H1 (cell line): ENCODE data around the gene SPTBN1. TPM values are rescaled to one million over a fixed set of nuclear protein-coding genes. Genes with fewer than 3 reads are reported as not detected.

Source experiments
- CTCF ChIA-PET: fragments of 300-600 bp; sonication (Branson Sonifier 250); formaldehyde crosslinking; loops from one replicate; lab custom pipeline; 2021; ENCODE audit not compliant: partially characterized antibody; lab: Charles Lee
- POLR2A ChIA-PET: fragments of 300-600 bp; sonication (Branson Sonifier 250); formaldehyde crosslinking; loops from one replicate; lab custom pipeline; 2021; ENCODE audit warnings: inconsistent platforms; ENCODE audit not compliant: partially characterized antibody; lab: Charles Lee
- DNase-seq, 2 experiments: peaks; one replicate each; pipeline versions ENCODE4 v3.0.0 to v3.0.0-alpha.2; 2010 to 2022; ENCODE audit warnings: low spot score in 2 of 2, low read depth in 1 of 2, mixed read lengths in 1 of 2
- FAIRE-seq: peaks from 2 replicates; lab custom pipeline; 2011; peaks lifted over from hg19 to GRCh38; lab: Jason Lieb, UNC
- H2AFZ ChIP-seq: 2 replicates; pipeline ENCODE4 v1.8.1; 2012; ENCODE audit warnings: low read length, inconsistent platforms
- H2AK5ac ChIP-seq: 2 replicates; pipeline ENCODE4 v1.6.1; 2013; ENCODE audit warnings: low read depth, low read length
- H2BK120ac ChIP-seq: replicated peaks from 2 replicates; pipeline ENCODE3; 2013; ENCODE audit warnings: low read depth, low read length, inconsistent platforms
- H2BK12ac ChIP-seq: 2 replicates; pipeline ENCODE4 v1.6.1; 2013; ENCODE audit warnings: low read depth, low read length
- H2BK15ac ChIP-seq: 2 replicates; pipeline ENCODE4 v1.6.1; 2013; ENCODE audit warnings: low read length
- H2BK20ac ChIP-seq: 2 replicates; pipeline ENCODE4 v1.6.1; 2013; ENCODE audit warnings: low read length
- H2BK5ac ChIP-seq: 2 replicates; pipeline ENCODE4 v1.6.1; 2013; ENCODE audit warnings: low read depth, low read length
- H3K14ac ChIP-seq: 2 replicates; pipeline ENCODE4 v1.6.1; 2013; ENCODE audit warnings: inconsistent platforms; ENCODE audit not compliant: insufficient read length
- H3K18ac ChIP-seq: 2 replicates; pipeline ENCODE4 v1.6.1; 2013; ENCODE audit warnings: low read length; ENCODE audit errors: extremely low read depth
- H3K23ac ChIP-seq: 2 replicates; pipeline ENCODE4 v1.6.1; 2013; ENCODE audit warnings: inconsistent platforms; ENCODE audit not compliant: insufficient read length
- H3K23me2 ChIP-seq: 2 replicates; pipeline ENCODE4 v1.6.1; 2013; ENCODE audit warnings: low read depth, low read length
- H3K27ac ChIP-seq: 2 replicates; pipeline ENCODE4 v1.6.1; 2011; ENCODE audit warnings: low read depth, low read length, inconsistent platforms
- H3K27me3 ChIP-seq, 4 experiments: replicated peaks in 1 of 4; 1 replicate in 1 of 4; 2 replicates in 3 of 4; pipeline versions ENCODE4 v1.6.1 to v1.8.1; 2011 to 2013; ENCODE audit warnings: low read length in 3 of 4, mild to moderate bottlenecking in 3 of 4, inconsistent platforms in 2 of 4, mixed read lengths in 2 of 4, moderate library complexity in 1 of 4; ENCODE audit not compliant: control insufficient read depth in 3 of 4, insufficient read depth in 3 of 4; ENCODE audit errors: extremely low read depth in 1 of 4
- H3K36me3 ChIP-seq, 4 experiments: 2 replicates each; pipeline versions ENCODE4 v1.6.1 to v1.8.1; 2011 to 2013; ENCODE audit warnings: mild to moderate bottlenecking in 4 of 4, low read length in 3 of 4, moderate library complexity in 2 of 4, control low read depth in 1 of 4, inconsistent platforms in 1 of 4; ENCODE audit not compliant: insufficient read depth in 4 of 4, control insufficient read depth in 2 of 4
- H3K4ac ChIP-seq: replicated peaks from 2 replicates; pipeline ENCODE3; 2013; ENCODE audit warnings: low read length, low read depth, mixed read lengths, inconsistent platforms; ENCODE audit not compliant: insufficient read length
- H3K4me1 ChIP-seq, 4 experiments: replicated peaks in 1 of 4; 1 replicate in 1 of 4; 2 replicates in 3 of 4; pipeline versions ENCODE4 v1.6.1 to v1.8.1; 2011 to 2013; ENCODE audit warnings: low read length in 3 of 4, inconsistent platforms in 2 of 4, mixed read lengths in 1 of 4; ENCODE audit not compliant: insufficient read depth in 4 of 4, control insufficient read depth in 3 of 4
- H3K4me2 ChIP-seq, 2 experiments: 2 replicates each; pipeline versions ENCODE4 v1.6.1 to v1.8.1; 2011 to 2013; ENCODE audit warnings: low read depth in 2 of 2, low read length in 2 of 2, control low read depth in 1 of 2, inconsistent platforms in 1 of 2, mild to moderate bottlenecking in 1 of 2; ENCODE audit not compliant: insufficient read depth in 1 of 2
- H3K4me3 ChIP-seq, 4 experiments: fragments of 200-600, 300-600 bp in 1 of 4; sonication (generic), shearing (Covaris generic), sonication (Bioruptor Twin) in 1 of 4; 2 replicates each; pipeline versions ENCODE4 v1.5.1 to v1.8.1; 2011 to 2016; ENCODE audit warnings: low read length in 4 of 4, low read depth in 3 of 4, control low read depth in 2 of 4, inconsistent platforms in 2 of 4, mild to moderate bottlenecking in 2 of 4, mixed read lengths in 1 of 4, moderate library complexity in 1 of 4; ENCODE audit not compliant: insufficient read depth in 2 of 4; ENCODE audit errors: extremely low read depth in 1 of 4
- H3K56ac ChIP-seq: replicated peaks from 2 replicates; pipeline ENCODE3; 2013; ENCODE audit warnings: low read depth, mild to moderate bottlenecking, mixed read lengths, low read length, inconsistent platforms; ENCODE audit not compliant: insufficient read length
- H3K79me1 ChIP-seq: 2 replicates; pipeline ENCODE4 v1.6.1; 2013; ENCODE audit warnings: low read depth, low read length, control low read depth
- H3K79me2 ChIP-seq, 2 experiments: 2 replicates each; pipeline versions ENCODE4 v1.6.1 to v1.8.1; 2012 to 2013; ENCODE audit warnings: low read length in 2 of 2, mild to moderate bottlenecking in 2 of 2, inconsistent platforms in 1 of 2; ENCODE audit not compliant: insufficient read depth in 2 of 2, control insufficient read depth in 1 of 2
- H3K9ac ChIP-seq, 4 experiments: replicated peaks in 1 of 4; 1 replicate in 1 of 4; 2 replicates in 3 of 4; pipeline versions ENCODE4 v1.6.1 to v1.8.1; 2011 to 2013; ENCODE audit warnings: low read depth in 3 of 4, low read length in 3 of 4, control low read depth in 2 of 4, mild to moderate bottlenecking in 2 of 4, moderate library complexity in 2 of 4, inconsistent platforms in 1 of 4; ENCODE audit errors: extremely low read depth in 1 of 4
- H3K9me3 ChIP-seq, 2 experiments: 2 replicates each; pipeline versions ENCODE4 v1.6.1 to v1.8.1; 2012 to 2013; ENCODE audit warnings: mild to moderate bottlenecking in 2 of 2, moderate library complexity in 2 of 2, control low read depth in 1 of 2, inconsistent platforms in 1 of 2, low read depth in 1 of 2, low read length in 1 of 2, mixed read lengths in 1 of 2; ENCODE audit not compliant: insufficient read depth in 2 of 2
- H4K20me1 ChIP-seq, 2 experiments: replicated peaks in 1 of 2; 2 replicates each; pipeline versions ENCODE3 to v1.8.1; 2011 to 2013; ENCODE audit warnings: inconsistent platforms in 2 of 2, low read length in 2 of 2, mild to moderate bottlenecking in 1 of 2; ENCODE audit not compliant: insufficient read depth in 2 of 2, control insufficient read depth in 1 of 2
- H4K5ac ChIP-seq: 2 replicates; pipeline ENCODE4 v1.6.1; 2013; ENCODE audit warnings: low read length, low read depth, mixed read lengths, inconsistent platforms; ENCODE audit not compliant: insufficient read length
- H4K8ac ChIP-seq: 2 replicates; pipeline ENCODE4 v1.8.0; 2013; ENCODE audit warnings: mild to moderate bottlenecking, moderate library complexity, low read length, inconsistent platforms; ENCODE audit not compliant: insufficient read depth; ENCODE audit errors: extremely low read depth
- H4K91ac ChIP-seq: replicated peaks from 2 replicates; pipeline ENCODE3; 2013; ENCODE audit warnings: low read length, mixed read lengths, inconsistent platforms; ENCODE audit not compliant: insufficient read length
- BACH1 ChIP-seq: IDR thresholded peaks from 2 replicates; pipeline ENCODE4 v1.6.1; 2012; ENCODE audit warnings: low read length, improper control_type of control experiment
- HDAC6 ChIP-seq: IDR thresholded peaks from one replicate; pipeline ENCODE4 v1.7.1; 2012; ENCODE audit warnings: low read depth, mild to moderate bottlenecking, inconsistent platforms, low read length, moderate library complexity
- JUND ChIP-seq: IDR thresholded peaks from 2 replicates; pipeline ENCODE4 v1.6.1; 2011; ENCODE audit warnings: mild to moderate bottlenecking, improper control_type of control experiment, low read length
- KDM1A ChIP-seq: fragments of 200-600, 300-600 bp; sonication (generic); IDR thresholded peaks from 2 replicates; pipeline ENCODE4 v1.7.1; 2016; ENCODE audit warnings: mild to moderate bottlenecking, low read length, borderline replicate concordance
- KDM5A ChIP-seq: fragments of 200-600 bp; IDR thresholded peaks from 2 replicates; pipeline ENCODE4 v1.7.1; 2012; ENCODE audit warnings: mild to moderate bottlenecking, low read length, inconsistent platforms, mixed read lengths
- POLR2AphosphoS5 ChIP-seq: IDR thresholded peaks from 2 replicates; pipeline ENCODE4 v1.6.1; 2011; ENCODE audit warnings: low read depth, low read length
- POU5F1 ChIP-seq: IDR thresholded peaks from 2 replicates; pipeline ENCODE4 v1.6.1; 2011; ENCODE audit warnings: low read depth, mild to moderate bottlenecking, low read length, moderate library complexity
- RXRA ChIP-seq: IDR thresholded peaks from 2 replicates; pipeline ENCODE4 v1.6.1; 2011; ENCODE audit warnings: low read depth, mild to moderate bottlenecking, low read length, moderate library complexity; ENCODE audit not compliant: insufficient read depth
- SIRT6 ChIP-seq: IDR thresholded peaks from one replicate; pipeline ENCODE4 v1.7.1; 2012; ENCODE audit warnings: low read length, inconsistent platforms
- SP2 ChIP-seq: IDR thresholded peaks from 2 replicates; pipeline ENCODE4 v1.6.1; 2012; ENCODE audit warnings: mild to moderate bottlenecking, low read length, inconsistent platforms
- SRF ChIP-seq: IDR thresholded peaks from 2 replicates; pipeline ENCODE4 v1.6.1; 2011; ENCODE audit warnings: mild to moderate bottlenecking, low read depth, low read length, moderate library complexity
- SUZ12 ChIP-seq: fragments of 200-600 bp; sonication (generic); IDR thresholded peaks from 2 replicates; pipeline ENCODE4 v1.6.1; 2012; ENCODE audit warnings: mild to moderate bottlenecking, inconsistent platforms, low read length, moderate library complexity, mixed read lengths
- WGBS, 2 experiments: shearing (Covaris generic) in 1 of 2; methylation state at CpG; one replicate each; pipeline versions ENCODE4 v1.1.6 to v1.1.7; 2013 to 2015; ENCODE audit warnings: low lambda C conversion rate in 2 of 2, mixed read lengths in 2 of 2, inconsistent platforms in 1 of 2, low coverage in 1 of 2, missing lambda C conversion rate in 1 of 2; ENCODE audit not compliant: insufficient replicate concordance in 2 of 2, insufficient coverage in 1 of 2, insufficient read length in 1 of 2; ENCODE audit errors: extremely low coverage in 1 of 2, missing lambda C conversion rate in 1 of 2; 5-methylcytosine and 5-hydroxymethylcytosine counted together
- polyA plus RNA-seq, 7 experiments: library from polyadenylated mRNA; depleted of rRNA in 3 of 7; stranded (reverse) in 5 of 7; unstranded in 2 of 7; fragments of >200 nt in 5 of 7; fragments of 200-250 nt in 2 of 7; gene quantifications; 1 replicate in 5 of 7; 2 replicates in 1 of 7; 4 replicates in 1 of 7; pipeline versions ENCODE4 v1.2.1 to v1.2.3, GENCODE V29; 2011 to 2013; ENCODE audit warnings: missing spikeins in 2 of 7, mixed read lengths in 2 of 7
- total RNA-seq: library from RNA; stranded (reverse); fragmentation: NEBNext Ultra II Directional; extraction: Animal tissue kit (Norgen Biotek cat#: 25700); gene quantifications from 2 replicates; pipeline ENCODE4 v1.2.1, GENCODE V29; 2021
- TF ChIP-seq, protein P1 (sequence below): IDR thresholded peaks from 2 replicates; pipeline ENCODE4 v1.6.1; 2011; ENCODE audit warnings: low read depth, mild to moderate bottlenecking, low read length; ENCODE audit not compliant: insufficient read depth
- TF ChIP-seq, protein P2 (sequence below): IDR thresholded peaks from 2 replicates; pipeline ENCODE4 v1.6.1; 2011; ENCODE audit warnings: low read length, improper control_type of control experiment

Gene SPTBN1
- total and polyA plus RNA-seq, 2 of the 8 experiments (the other 6 are each of a cell fraction or from before 2014, with no cell fraction given), result 31.8 to 180 TPM

DNA sequence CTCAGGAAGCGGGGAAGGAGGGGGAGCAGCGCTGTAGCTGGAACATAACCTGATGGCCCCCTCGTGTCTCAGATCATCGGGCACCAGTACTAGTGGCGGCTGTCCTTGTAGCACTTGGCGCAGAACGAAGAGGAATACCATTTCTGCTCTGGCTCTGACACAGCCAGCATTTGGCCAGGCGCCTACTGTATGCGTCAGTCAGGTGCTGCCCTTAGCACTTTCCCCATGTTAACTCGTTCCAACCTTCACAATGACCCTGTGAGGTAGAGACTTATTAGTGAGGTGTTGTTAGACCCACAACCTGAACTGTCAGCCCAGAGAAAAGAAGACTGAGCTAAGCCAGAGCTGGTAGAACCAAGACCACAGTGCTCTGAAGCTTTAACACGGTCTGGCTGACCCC, 219.6 kb downstream of the SPTBN1 start:
- H3K9ac ChIP-seq, result no peak overlapping the region
- H3K79me1 ChIP-seq, result no peaks in the 10 kb centered on the region
- no peaks in the 10 kb centered on the region for H3K27me3 ChIP-seq
- no peak overlapping the region for H2BK120ac ChIP-seq
- H4K8ac ChIP-seq, result no peak overlapping the region
- no peak overlapping the region for H2AFZ ChIP-seq
- H4K20me1 ChIP-seq, result no peaks in the 10 kb centered on the region
- ChIA-PET CTCF (interaction anchor here (0.8 to 11.9 kb wide), 5 partner anchors 12 to 568 kb away, joined by 3 to 138 read pairs (median 19); no protein-coding TSS in a partner anchor), POLR2A (no interaction called here)
- no peak overlapping the region for H3K27ac ChIP-seq
- no peak overlapping the region for H2BK12ac ChIP-seq
- H3K23ac ChIP-seq, result no peak overlapping the region
- H3K4ac ChIP-seq, result no peak overlapping the region
- no peak overlapping the region for H3K18ac ChIP-seq
- peaks cover 0 to 4% (median 0%) of the 10 kb centered on the region in 4 experiments; a peak in 2 of 8 replicates for H3K36me3 ChIP-seq
- no peak for FAIRE-seq
- peaks cover 0 to 3% (median 0%) of the 10 kb centered on the region in 4 experiments; a peak in 3 of 7 replicates for H3K4me1 ChIP-seq
- no peak overlapping the region for H3K4me2 ChIP-seq
- H4K91ac ChIP-seq, result no peak overlapping the region
- no peak overlapping the region for H3K4me3 ChIP-seq
- no peaks in the 10 kb centered on the region for H3K79me2 ChIP-seq
- H2BK15ac ChIP-seq, result no peak overlapping the region
- H3K9me3 ChIP-seq, result no peaks in the 10 kb centered on the region
- 92% methylated on average over 11 of the region's 11 CpGs; no CpG with 5 or more reads in 1 of the 2 experiments for WGBS, 2 experiments
- H2BK20ac ChIP-seq, result no peak overlapping the region
- no peak overlapping the region for H2AK5ac ChIP-seq
- H3K14ac ChIP-seq, result no peak overlapping the region
- H4K5ac ChIP-seq, result no peak overlapping the region
- no peak overlapping the region for H3K56ac ChIP-seq
- DNase-seq, result peak in 1 of 2 experiments; percentile 35
- no peak overlapping the region for H2BK5ac ChIP-seq
- H3K23me2 ChIP-seq, result no peaks in the 10 kb centered on the region
- no peak for TF ChIP-seq SRF
- TF ChIP-seq SUZ12, result no peak
- TF ChIP-seq BACH1, result no peak
- no peak for TF ChIP-seq SP2
- TF ChIP-seq, protein P1, sequence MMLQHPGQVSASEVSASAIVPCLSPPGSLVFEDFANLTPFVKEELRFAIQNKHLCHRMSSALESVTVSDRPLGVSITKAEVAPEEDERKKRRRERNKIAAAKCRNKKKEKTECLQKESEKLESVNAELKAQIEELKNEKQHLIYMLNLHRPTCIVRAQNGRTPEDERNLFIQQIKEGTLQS, result no peak
- TF ChIP-seq KDM1A, result no peak
- TF ChIP-seq, protein P2, sequence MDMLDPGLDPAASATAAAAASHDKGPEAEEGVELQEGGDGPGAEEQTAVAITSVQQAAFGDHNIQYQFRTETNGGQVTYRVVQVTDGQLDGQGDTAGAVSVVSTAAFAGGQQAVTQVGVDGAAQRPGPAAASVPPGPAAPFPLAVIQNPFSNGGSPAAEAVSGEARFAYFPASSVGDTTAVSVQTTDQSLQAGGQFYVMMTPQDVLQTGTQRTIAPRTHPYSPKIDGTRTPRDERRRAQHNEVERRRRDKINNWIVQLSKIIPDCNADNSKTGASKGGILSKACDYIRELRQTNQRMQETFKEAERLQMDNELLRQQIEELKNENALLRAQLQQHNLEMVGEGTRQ, result no peak
- TF ChIP-seq HDAC6, result no peak
- TF ChIP-seq KDM5A, result no peak
- TF ChIP-seq RXRA, result no peak
- TF ChIP-seq SIRT6, result no peak
- TF ChIP-seq JUND, result no peak
- TF ChIP-seq POU5F1, result no peak
- TF ChIP-seq POLR2AphosphoS5, result no peak
